ENCODE results near the gene CABLES1. TPM values are rescaled to one million over a fixed set of nuclear protein-coding genes. Genes with fewer than 3 reads are reported as not detected.

CABLES1 gene
- polyA plus RNA-seq, 1 of the 3 experiments (the other 2 are of a cell fraction): 2.2 TPM

DNA sequence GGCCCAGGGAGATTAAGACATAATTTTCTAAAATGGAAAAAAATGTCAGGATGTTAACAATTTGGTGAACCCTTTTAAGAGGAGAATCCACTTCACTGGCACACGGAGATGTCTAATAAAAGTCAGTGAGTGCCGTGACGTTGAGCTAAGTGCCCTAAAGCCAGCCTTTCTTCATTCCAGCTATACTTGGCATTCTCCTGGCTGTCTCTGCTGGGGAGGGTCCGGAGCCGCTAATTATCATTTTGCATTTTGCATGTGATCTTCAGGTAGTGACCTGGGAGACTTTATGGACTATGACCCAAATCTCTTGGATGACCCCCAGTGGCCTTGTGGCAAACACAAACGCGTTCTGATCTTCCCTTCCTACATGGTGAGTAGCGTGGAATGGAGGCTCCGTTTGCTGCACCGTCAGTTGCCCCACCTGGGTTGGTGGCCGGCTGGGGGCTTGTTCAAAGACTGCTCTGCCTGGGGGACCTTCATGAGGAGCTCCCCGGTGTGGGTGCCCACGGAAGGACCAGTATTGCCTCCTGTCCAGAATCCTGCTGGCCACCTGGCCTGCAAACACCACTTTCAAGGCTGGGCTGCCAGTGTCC is 101.7 kb downstream of the CABLES1 start:
- TF ChIP-seq MXI1 (IDR thresholded peaks at IDR 0.05; ENCODE audit: low read depth, low read length) (no peak), FOXJ3 (CRISPR knock-in tag; IDR thresholded peaks at IDR 0.05) (no peak), TAF1 (IDR thresholded peaks at IDR 0.05; ENCODE audit: borderline replicate concordance, low read depth, low read length) (no peak), GABPA (IDR thresholded peaks at IDR 0.05; ENCODE audit: low read depth) (no peak), CHD2 (IDR thresholded peaks at IDR 0.05; ENCODE audit: low read length, partially characterized antibody) (no peak), ELF1 (IDR thresholded peaks at IDR 0.05) (no peak), SIN3A (IDR thresholded peaks at IDR 0.05; ENCODE audit: borderline replicate concordance, low read depth, low read length) (no peak), GATA2 (CRISPR knock-in tag; IDR thresholded peaks at IDR 0.05) (no peak), YY1 (IDR thresholded peaks at IDR 0.05; ENCODE audit: low read depth) (no peak)
- TF ChIP-seq, protein P1, sequence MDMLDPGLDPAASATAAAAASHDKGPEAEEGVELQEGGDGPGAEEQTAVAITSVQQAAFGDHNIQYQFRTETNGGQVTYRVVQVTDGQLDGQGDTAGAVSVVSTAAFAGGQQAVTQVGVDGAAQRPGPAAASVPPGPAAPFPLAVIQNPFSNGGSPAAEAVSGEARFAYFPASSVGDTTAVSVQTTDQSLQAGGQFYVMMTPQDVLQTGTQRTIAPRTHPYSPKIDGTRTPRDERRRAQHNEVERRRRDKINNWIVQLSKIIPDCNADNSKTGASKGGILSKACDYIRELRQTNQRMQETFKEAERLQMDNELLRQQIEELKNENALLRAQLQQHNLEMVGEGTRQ (IDR thresholded peaks at IDR 0.05; ENCODE audit: borderline replicate concordance, low read depth, low read length): no peak
- TF ChIP-seq, protein P2, sequence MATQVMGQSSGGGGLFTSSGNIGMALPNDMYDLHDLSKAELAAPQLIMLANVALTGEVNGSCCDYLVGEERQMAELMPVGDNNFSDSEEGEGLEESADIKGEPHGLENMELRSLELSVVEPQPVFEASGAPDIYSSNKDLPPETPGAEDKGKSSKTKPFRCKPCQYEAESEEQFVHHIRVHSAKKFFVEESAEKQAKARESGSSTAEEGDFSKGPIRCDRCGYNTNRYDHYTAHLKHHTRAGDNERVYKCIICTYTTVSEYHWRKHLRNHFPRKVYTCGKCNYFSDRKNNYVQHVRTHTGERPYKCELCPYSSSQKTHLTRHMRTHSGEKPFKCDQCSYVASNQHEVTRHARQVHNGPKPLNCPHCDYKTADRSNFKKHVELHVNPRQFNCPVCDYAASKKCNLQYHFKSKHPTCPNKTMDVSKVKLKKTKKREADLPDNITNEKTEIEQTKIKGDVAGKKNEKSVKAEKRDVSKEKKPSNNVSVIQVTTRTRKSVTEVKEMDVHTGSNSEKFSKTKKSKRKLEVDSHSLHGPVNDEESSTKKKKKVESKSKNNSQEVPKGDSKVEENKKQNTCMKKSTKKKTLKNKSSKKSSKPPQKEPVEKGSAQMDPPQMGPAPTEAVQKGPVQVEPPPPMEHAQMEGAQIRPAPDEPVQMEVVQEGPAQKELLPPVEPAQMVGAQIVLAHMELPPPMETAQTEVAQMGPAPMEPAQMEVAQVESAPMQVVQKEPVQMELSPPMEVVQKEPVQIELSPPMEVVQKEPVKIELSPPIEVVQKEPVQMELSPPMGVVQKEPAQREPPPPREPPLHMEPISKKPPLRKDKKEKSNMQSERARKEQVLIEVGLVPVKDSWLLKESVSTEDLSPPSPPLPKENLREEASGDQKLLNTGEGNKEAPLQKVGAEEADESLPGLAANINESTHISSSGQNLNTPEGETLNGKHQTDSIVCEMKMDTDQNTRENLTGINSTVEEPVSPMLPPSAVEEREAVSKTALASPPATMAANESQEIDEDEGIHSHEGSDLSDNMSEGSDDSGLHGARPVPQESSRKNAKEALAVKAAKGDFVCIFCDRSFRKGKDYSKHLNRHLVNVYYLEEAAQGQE (IDR thresholded peaks at IDR 0.05; ENCODE audit: low read depth, low read length): no peak
- Histone ChIP-seq H3K4me2 (no peak overlapping the region), H3K9ac (no peak overlapping the region), H3K27ac (ENCODE audit: low read depth in 2 of 2, low read length in 1 of 2) (no peak overlapping the region), H3K4me3 (ENCODE audit: low read depth in 2 of 2, low read length in 1 of 2) (no peak overlapping the region), H3K4me1 (ENCODE audit: control insufficient read depth in 1 of 2, insufficient read depth in 2 of 2, low read depth in 1 of 2, low read length in 1 of 2) (peaks cover 0 to 12% of the 10 kb centered on the region in 2 experiments; a peak in 1 of 4 replicates), H2AFZ (ENCODE audit: low read depth) (no peak overlapping the region), H3F3A (replicated peaks; ENCODE audit: insufficient read depth) (no peaks in the 10 kb centered on the region), H3K36me3 (replicated peaks in 1 of 2; ENCODE audit: control insufficient read depth in 1 of 2, insufficient read depth in 2 of 2, low read length in 1 of 2) (peaks cover 0 to 2% of the 10 kb centered on the region in 2 experiments), H3K79me2 (ENCODE audit: insufficient read depth) (no peaks in the 10 kb centered on the region), H3K27me3 (ENCODE audit: insufficient read depth) (no peaks in the 10 kb centered on the region), H3K9me2 (no peaks in the 10 kb centered on the region), H3K9me3 (no peaks in the 10 kb centered on the region), H4K20me1 (ENCODE audit: insufficient read depth) (no peaks in the 10 kb centered on the region)
- 92% methylated on average over 9 of the region's 13 CpGs for WGBS (ENCODE audit: low lambda C conversion rate)
- DNase-seq: no peak
- CTCF ChIA-PET: interaction anchor here (0.8 to 1.8 kb wide), 5 partner anchors 9 to 142 kb away, joined by 3 to 6 read pairs (median 4); no protein-coding TSS in a partner anchor
- POLR2A ChIA-PET: no interaction called here

DNA sequence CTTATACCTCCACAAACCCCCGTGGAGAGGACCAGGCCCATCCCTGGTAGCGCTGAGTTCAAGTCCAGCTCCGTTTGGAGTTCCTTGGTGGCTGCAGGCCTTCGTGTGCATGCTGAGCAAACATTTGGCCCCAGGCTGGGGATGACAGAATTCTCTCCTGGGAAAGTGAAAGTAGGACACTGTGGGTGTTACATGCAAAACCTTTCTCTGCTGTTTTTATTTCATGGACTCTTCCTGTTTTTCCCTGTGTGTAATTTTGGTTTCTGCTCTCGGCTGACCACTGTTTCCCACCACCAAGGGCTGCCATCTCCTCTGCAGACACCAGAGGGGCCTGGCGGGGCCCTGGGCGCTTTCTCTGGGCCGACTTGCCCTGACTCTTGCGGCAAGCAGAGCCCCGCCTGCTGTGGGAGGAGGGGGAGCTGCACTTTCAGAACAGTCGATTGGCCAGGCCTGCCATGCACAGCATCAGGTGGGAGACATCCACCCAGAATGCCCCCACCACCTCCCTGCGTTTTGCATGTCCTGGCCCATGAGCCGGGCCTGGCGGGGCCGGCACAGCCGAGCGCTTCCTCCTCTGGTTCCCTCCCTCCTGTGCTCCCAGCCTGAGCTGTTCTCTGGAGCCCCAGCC is 102.4 kb downstream of the CABLES1 start:
- 83% methylated on average over 15 of the region's 17 CpGs for WGBS (ENCODE audit: low lambda C conversion rate)
- DNase-seq: no peak
- Histone ChIP-seq H3K4me3 (ENCODE audit: low read depth in 2 of 2, low read length in 1 of 2) (no peak overlapping the region), H3K4me1 (ENCODE audit: control insufficient read depth in 1 of 2, insufficient read depth in 2 of 2, low read depth in 1 of 2, low read length in 1 of 2) (peaks cover 0 to 7% of the 10 kb centered on the region in 2 experiments; a peak in 1 of 4 replicates), H2AFZ (ENCODE audit: low read depth) (no peak overlapping the region), H3K4me2 (no peak overlapping the region), H3K9me3 (no peaks in the 10 kb centered on the region), H3K36me3 (replicated peaks in 1 of 2; ENCODE audit: control insufficient read depth in 1 of 2, insufficient read depth in 2 of 2, low read length in 1 of 2) (no peaks in the 10 kb centered on the region), H3F3A (replicated peaks; ENCODE audit: insufficient read depth) (no peaks in the 10 kb centered on the region), H3K27ac (ENCODE audit: low read depth in 2 of 2, low read length in 1 of 2) (no peak overlapping the region), H3K9ac (no peak overlapping the region), H4K20me1 (ENCODE audit: insufficient read depth) (no peaks in the 10 kb centered on the region), H3K27me3 (ENCODE audit: insufficient read depth) (no peaks in the 10 kb centered on the region), H3K79me2 (ENCODE audit: insufficient read depth) (no peaks in the 10 kb centered on the region), H3K9me2 (no peaks in the 10 kb centered on the region)
- ChIA-PET CTCF (interaction anchor here (0.8 to 1.8 kb wide), 4 partner anchors 9 to 142 kb away, joined by 3 to 6 read pairs (median 4); no protein-coding TSS in a partner anchor), POLR2A (no interaction called here)
- TF ChIP-seq ZBTB33 (IDR thresholded peaks at IDR 0.05; ENCODE audit: borderline replicate concordance, low read depth): no peak
- no peak for TF ChIP-seq NRF1 (IDR thresholded peaks at IDR 0.05; ENCODE audit: low read depth, low read length)
- TF ChIP-seq NFIC (IDR thresholded peaks at IDR 0.05; ENCODE audit: borderline replicate concordance): no peak
- TF ChIP-seq, protein P3, sequence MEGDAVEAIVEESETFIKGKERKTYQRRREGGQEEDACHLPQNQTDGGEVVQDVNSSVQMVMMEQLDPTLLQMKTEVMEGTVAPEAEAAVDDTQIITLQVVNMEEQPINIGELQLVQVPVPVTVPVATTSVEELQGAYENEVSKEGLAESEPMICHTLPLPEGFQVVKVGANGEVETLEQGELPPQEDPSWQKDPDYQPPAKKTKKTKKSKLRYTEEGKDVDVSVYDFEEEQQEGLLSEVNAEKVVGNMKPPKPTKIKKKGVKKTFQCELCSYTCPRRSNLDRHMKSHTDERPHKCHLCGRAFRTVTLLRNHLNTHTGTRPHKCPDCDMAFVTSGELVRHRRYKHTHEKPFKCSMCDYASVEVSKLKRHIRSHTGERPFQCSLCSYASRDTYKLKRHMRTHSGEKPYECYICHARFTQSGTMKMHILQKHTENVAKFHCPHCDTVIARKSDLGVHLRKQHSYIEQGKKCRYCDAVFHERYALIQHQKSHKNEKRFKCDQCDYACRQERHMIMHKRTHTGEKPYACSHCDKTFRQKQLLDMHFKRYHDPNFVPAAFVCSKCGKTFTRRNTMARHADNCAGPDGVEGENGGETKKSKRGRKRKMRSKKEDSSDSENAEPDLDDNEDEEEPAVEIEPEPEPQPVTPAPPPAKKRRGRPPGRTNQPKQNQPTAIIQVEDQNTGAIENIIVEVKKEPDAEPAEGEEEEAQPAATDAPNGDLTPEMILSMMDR (IDR thresholded peaks at IDR 0.05): no peak
- no peak for TF ChIP-seq YY1 (IDR thresholded peaks at IDR 0.05; ENCODE audit: low read depth)
- no peak for TF ChIP-seq EZH2phosphoT487 (IDR thresholded peaks at IDR 0.05; ENCODE audit: borderline replicate concordance, low read depth)
- TF ChIP-seq RXRA (IDR thresholded peaks at IDR 0.05; ENCODE audit: borderline replicate concordance, low read depth): no peak
- no peak for TF ChIP-seq POLR2AphosphoS5 (IDR thresholded peaks at IDR 0.05; ENCODE audit: low read depth, low read length)
- no peak for TF ChIP-seq ELF1 (IDR thresholded peaks at IDR 0.05)
- no peak for TF ChIP-seq FOXJ3 (CRISPR knock-in tag; IDR thresholded peaks at IDR 0.05)
